PC-3 (cell line): ENCODE data around the gene RSPO4. TPM values are rescaled to one million over a fixed set of nuclear protein-coding genes. Genes with fewer than 3 reads are reported as not detected.
A peak's percentile ranks its signal among the peaks of the same experiment; 100 is the strongest.

ENCODE experiments used
- ATAC-seq: fragments of 200-7000 bp; cut with Tn5 transposase; 2 replicates; pipeline ENCODE4 v1.9.1; 2020; ENCODE audit warnings: mild to moderate bottlenecking, moderate library complexity
- BruUV-seq: library from RNA; stranded (reverse); fragments of 400-500 nt; replicated peaks from 2 replicates; lab custom pipeline; 2021; lab: Mats Ljungman, UMichigan
- CTCF ChIA-PET: fragments of 300-600 bp; sonication (Branson Sonifier 250); formaldehyde crosslinking; loops from one replicate; lab custom pipeline; 2022; ENCODE audit warnings: antibody characterized with exemption; lab: Charles Lee
- POLR2A ChIA-PET: fragments of 300-600 bp; sonication (Branson Sonifier 250); formaldehyde crosslinking; loops from one replicate; lab custom pipeline; 2022; ENCODE audit warnings: antibody characterized with exemption; ENCODE audit not compliant: unreplicated experiment; lab: Charles Lee
- DNase-seq: peaks from one replicate; pipeline ENCODE4 v3.0.0-alpha.2; 2015
- H2AFZ ChIP-seq: fragments of 300-600 bp; sonication (generic); 2 replicates; pipeline ENCODE4 v1.6.0; 2016; ENCODE audit warnings: antibody characterized with exemption, low read length
- H3F3A ChIP-seq: fragments of 300-600 bp; sonication (generic); one replicate; pipeline ENCODE4 v1.6.0; 2017; ENCODE audit warnings: antibody characterized with exemption, low read length, control low read depth, mild to moderate bottlenecking; ENCODE audit not compliant: unreplicated experiment
- H3K27ac ChIP-seq: fragments of 300-600 bp; sonication (generic); 2 replicates; pipeline ENCODE4 v1.5.1; 2016; ENCODE audit warnings: mild to moderate bottlenecking, low read length
- H3K27me3 ChIP-seq: fragments of 300-600 bp; sonication (generic); 2 replicates; pipeline ENCODE4 v1.6.1; 2016; ENCODE audit warnings: low read length, mixed read lengths
- H3K36me3 ChIP-seq: fragments of 300-600 bp; sonication (generic); 2 replicates; pipeline ENCODE4 v1.6.1; 2016; ENCODE audit warnings: low read depth, mixed run types, low read length, mixed read lengths
- H3K4me1 ChIP-seq: fragments of 300-600 bp; sonication (generic); 2 replicates; pipeline ENCODE4 v1.5.1; 2016; ENCODE audit warnings: low read length; ENCODE audit not compliant: insufficient read depth
- H3K4me2 ChIP-seq: fragments of 300-600 bp; sonication (generic); 2 replicates; pipeline ENCODE4 v1.6.0; 2016; ENCODE audit warnings: low read length
- H3K4me3 ChIP-seq: fragments of 300-600 bp; sonication (generic); 2 replicates; pipeline ENCODE4 v1.5.1; 2016; ENCODE audit warnings: mild to moderate bottlenecking, low read length, mixed read lengths
- H3K79me2 ChIP-seq: fragments of 300-600 bp; sonication (generic); 2 replicates; pipeline ENCODE4 v1.6.1; 2017; ENCODE audit warnings: low read length, mixed read lengths
- H3K9ac ChIP-seq: fragments of 300-600 bp; sonication (generic); 2 replicates; pipeline ENCODE4 v1.6.0; 2016; ENCODE audit warnings: mild to moderate bottlenecking, low read length
- H3K9me2 ChIP-seq: fragments of 300-600 bp; sonication (generic); replicated peaks from 2 replicates; pipeline ENCODE4 v1.6.1; 2016; ENCODE audit warnings: mixed run types, low read length, mixed read lengths
- H3K9me3 ChIP-seq: fragments of 300-600 bp; sonication (generic); 2 replicates; pipeline ENCODE4 v1.6.1; 2016; ENCODE audit warnings: low read length, mixed read lengths
- H4K20me1 ChIP-seq: fragments of 300-600 bp; sonication (generic); 2 replicates; pipeline ENCODE4 v1.6.1; 2016; ENCODE audit warnings: low read length, mixed read lengths
- EZH2 ChIP-seq: fragments of 300-600 bp; sonication (generic); IDR thresholded peaks from one replicate; pipeline ENCODE4 v1.6.1; 2017; ENCODE audit warnings: antibody characterized with exemption, mild to moderate bottlenecking, low read length; ENCODE audit not compliant: unreplicated experiment
- EZH2phosphoT487 ChIP-seq: fragments of 300-600 bp; sonication (generic); IDR thresholded peaks from 2 replicates; pipeline ENCODE4 v1.6.1; 2018; ENCODE audit warnings: mild to moderate bottlenecking, antibody characterized with exemption, low read length, borderline replicate concordance
- intact Hi-C: fragments of 100-400 bp; cut with micrococcal nuclease; formaldehyde crosslinking; loops from 2 replicates; pipeline ENCODE4 v1.9.0; 2023
- total RNA-seq: library from RNA; depleted of rRNA; stranded (reverse); fragments of >200 nt; gene quantifications from 2 replicates; pipeline ENCODE4 v1.2.3, GENCODE V29; 2014
- TF ChIP-seq, protein P1 (sequence below): fragments of 300-600 bp; sonication (generic); conservative IDR thresholded peaks from 2 replicates; pipeline ENCODE4 v1.5.1; 2017; ENCODE audit warnings: antibody characterized with exemption, low read depth, mild to moderate bottlenecking, low read length

The RSPO4 gene
- total RNA-seq, 1 experiment from 2014 or later = not detected

DNA sequence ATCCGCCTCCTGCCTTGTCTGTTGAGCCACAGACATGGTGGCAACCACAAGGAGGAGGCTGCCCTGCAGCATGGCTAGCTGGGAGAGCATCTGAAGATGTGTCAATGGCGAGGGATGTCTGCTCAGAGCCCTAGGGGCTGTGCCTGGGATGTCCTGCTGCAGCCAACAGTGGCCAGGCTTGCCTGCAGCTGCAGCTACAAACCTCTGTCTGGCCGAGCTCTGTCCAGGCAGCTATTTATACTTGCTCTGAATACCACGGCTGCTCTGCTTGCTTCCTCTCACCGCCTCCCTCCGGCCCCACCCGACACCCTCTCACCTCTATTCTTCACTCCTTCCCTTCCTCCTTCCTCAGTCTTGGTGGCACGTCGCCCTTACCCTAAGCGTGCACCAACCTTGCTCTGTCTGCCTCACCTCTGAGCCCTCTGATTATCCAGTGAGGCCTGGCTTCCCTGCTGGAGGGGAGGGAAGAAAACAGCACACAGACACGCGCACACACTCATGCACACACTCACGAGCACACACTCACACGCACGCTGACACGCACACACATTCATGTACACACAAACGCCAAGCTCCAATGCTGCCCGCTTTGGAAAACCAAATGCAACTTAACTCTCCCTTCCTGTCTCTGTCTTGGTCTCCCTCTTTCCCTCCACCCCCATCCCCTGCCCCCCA lies 85.8 kb downstream of the RSPO4 start, which contains the start of gene ANGPT4:
TSS of gene ANGPT4 (minus strand) at position 210 of the 675 bp plus-strand sequence. CDS start at position 90, 120 bp downstream.
- Histone ChIP-seq H3K27ac (no peak within 1 kb of the TSS), H3K4me2 (no peak within 1 kb of the TSS), H4K20me1 (no peaks in the 10 kb centered on the region), H3K4me3 (no peak within 1 kb of the TSS), H3K9me2 (no peaks in the 10 kb centered on the region), H3K79me2 (no peaks in the 10 kb centered on the region), H3F3A (no peaks in the 10 kb centered on the region), H3K9ac (no peak within 1 kb of the TSS), H3K27me3 (peaks cover 62% of the 10 kb centered on the region), H2AFZ (no peak within 1 kb of the TSS), H3K9me3 (no peaks in the 10 kb centered on the region), H3K4me1 (no peaks in the 10 kb centered on the region), H3K36me3 (no peaks in the 10 kb centered on the region)
- TF ChIP-seq EZH2phosphoT487 = no peak
- no peak for TF ChIP-seq EZH2
- TF ChIP-seq, protein P1, sequence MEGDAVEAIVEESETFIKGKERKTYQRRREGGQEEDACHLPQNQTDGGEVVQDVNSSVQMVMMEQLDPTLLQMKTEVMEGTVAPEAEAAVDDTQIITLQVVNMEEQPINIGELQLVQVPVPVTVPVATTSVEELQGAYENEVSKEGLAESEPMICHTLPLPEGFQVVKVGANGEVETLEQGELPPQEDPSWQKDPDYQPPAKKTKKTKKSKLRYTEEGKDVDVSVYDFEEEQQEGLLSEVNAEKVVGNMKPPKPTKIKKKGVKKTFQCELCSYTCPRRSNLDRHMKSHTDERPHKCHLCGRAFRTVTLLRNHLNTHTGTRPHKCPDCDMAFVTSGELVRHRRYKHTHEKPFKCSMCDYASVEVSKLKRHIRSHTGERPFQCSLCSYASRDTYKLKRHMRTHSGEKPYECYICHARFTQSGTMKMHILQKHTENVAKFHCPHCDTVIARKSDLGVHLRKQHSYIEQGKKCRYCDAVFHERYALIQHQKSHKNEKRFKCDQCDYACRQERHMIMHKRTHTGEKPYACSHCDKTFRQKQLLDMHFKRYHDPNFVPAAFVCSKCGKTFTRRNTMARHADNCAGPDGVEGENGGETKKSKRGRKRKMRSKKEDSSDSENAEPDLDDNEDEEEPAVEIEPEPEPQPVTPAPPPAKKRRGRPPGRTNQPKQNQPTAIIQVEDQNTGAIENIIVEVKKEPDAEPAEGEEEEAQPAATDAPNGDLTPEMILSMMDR = no peak
- no TSS peak for BruUV-seq
- no peak for ATAC-seq
- POLR2A ChIA-PET = no interaction called here
- DNase-seq = no peak
- CTCF ChIA-PET = interaction anchor here (0.5 kb wide), 1 partner anchor 167 kb away, joined by 3 read pairs; no protein-coding TSS in a partner anchor
- intact Hi-C loops = no loop called here

DNA sequence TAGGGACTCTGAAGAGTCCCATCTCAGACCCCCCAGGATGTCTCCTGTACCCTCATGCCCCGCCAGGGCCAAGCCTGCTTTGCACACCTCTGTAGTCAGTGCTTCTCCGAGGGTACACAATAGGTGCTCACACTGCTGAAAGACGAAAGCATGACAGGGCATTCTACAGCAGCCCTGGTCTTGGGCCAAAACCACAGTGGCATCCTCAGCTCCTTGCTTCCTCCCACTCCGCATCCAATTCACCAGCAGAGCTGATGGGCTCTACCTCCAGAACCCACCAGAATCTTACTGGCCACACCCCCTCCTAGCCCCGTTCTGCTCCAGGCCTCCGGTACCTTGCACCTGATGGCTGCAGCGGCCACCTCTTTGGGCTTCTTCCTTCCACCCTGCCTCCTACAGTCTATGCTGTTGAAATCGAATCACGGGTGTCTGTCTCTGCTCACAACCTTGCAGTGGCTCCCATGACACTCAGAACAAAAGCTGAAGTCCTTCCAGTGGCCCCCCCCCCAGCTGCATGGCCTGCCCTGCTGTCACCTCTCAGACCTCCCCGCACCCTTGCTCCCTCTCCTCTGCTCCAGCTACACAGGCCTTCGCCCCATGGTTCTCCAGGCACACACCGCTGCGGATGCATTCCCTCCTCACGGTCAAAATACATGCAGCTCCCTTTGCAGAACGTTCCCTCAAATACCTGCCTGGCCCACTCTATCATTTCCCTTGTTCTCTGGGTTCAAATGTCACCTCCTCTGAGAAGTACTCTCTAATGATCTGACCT lies 87.2 kb downstream of the RSPO4 start:
- POLR2A ChIA-PET = no interaction called here

More for the DNA sequence above, 87.2 kb downstream of the RSPO4 start:
- no peaks in the 10 kb centered on the region for H3K36me3 ChIP-seq
- no peaks in the 10 kb centered on the region for H3K4me1 ChIP-seq
- no TSS peak for BruUV-seq
- H3K4me2 ChIP-seq = no peak overlapping the region
- H3K27me3 ChIP-seq = peaks cover 62% of the 10 kb centered on the region
- intact Hi-C loops = no loop called here
- H3K79me2 ChIP-seq = no peaks in the 10 kb centered on the region
- H3K4me3 ChIP-seq = no peak overlapping the region
- H3K9me2 ChIP-seq = no peaks in the 10 kb centered on the region
- H2AFZ ChIP-seq = no peak overlapping the region
- ATAC-seq (no peak), DNase-seq (peak; percentile 9)
- H3F3A ChIP-seq = no peaks in the 10 kb centered on the region
- no peaks in the 10 kb centered on the region for H4K20me1 ChIP-seq
- TF ChIP-seq EZH2 (no peak), EZH2phosphoT487 (no peak)
- TF ChIP-seq, protein P1 = no peak
- H3K27ac ChIP-seq = no peak overlapping the region
- H3K9me3 ChIP-seq = no peaks in the 10 kb centered on the region
- H3K9ac ChIP-seq = no peak overlapping the region
- CTCF ChIA-PET = no interaction called here
